HEK293 (cell line): ENCODE results near the gene VAT1L.

Experiments used
- KLF9 ChIP-seq: fragments of 450-650 bp; formaldehyde crosslinking; IDR thresholded peaks from 2 replicates; pipeline ENCODE4 v1.5.1; 2016; ENCODE audit warnings: missing biosample characterization, missing genetic modification characterization, low read depth
- PATZ1 ChIP-seq: fragments of 450-650 bp; formaldehyde crosslinking; IDR thresholded peaks from 2 replicates; pipeline ENCODE4 v1.5.1; 2016; ENCODE audit warnings: missing biosample characterization, missing genetic modification characterization
- PBX3 ChIP-seq: sonication (generic); formaldehyde crosslinking; IDR thresholded peaks from 2 replicates; pipeline ENCODE4 v1.8.1; 2022; ENCODE audit warnings: mild to moderate bottlenecking, moderate library complexity, missing genetic modification reagents
- ZBTB1 ChIP-seq: fragments of 450-650 bp; formaldehyde crosslinking; IDR thresholded peaks from 2 replicates; pipeline ENCODE4 v1.5.1; 2016; ENCODE audit warnings: missing biosample characterization, missing genetic modification characterization
- ZBTB7A ChIP-seq: fragments of 450-650 bp; formaldehyde crosslinking; IDR thresholded peaks from 2 replicates; pipeline ENCODE4 v1.5.1; 2016; ENCODE audit warnings: low read depth, missing biosample characterization, missing genetic modification characterization
- ZBTB8A ChIP-seq: fragments of 450-650 bp; formaldehyde crosslinking; IDR thresholded peaks from 2 replicates; pipeline ENCODE4 v1.5.1; 2016; ENCODE audit warnings: missing biosample characterization, missing genetic modification characterization
- ZNF140 ChIP-seq: fragments of 450-650 bp; formaldehyde crosslinking; IDR thresholded peaks from 2 replicates; pipeline ENCODE4 v1.5.1; 2016; ENCODE audit warnings: missing biosample characterization, missing genetic modification characterization
- ZNF26 ChIP-seq: fragments of 450-650 bp; formaldehyde crosslinking; IDR thresholded peaks from 2 replicates; pipeline ENCODE4 v1.5.1; 2016; ENCODE audit warnings: missing biosample characterization, missing genetic modification characterization
- ZNF514 ChIP-seq: fragments of 450-650 bp; formaldehyde crosslinking; IDR thresholded peaks from 2 replicates; pipeline ENCODE4 v1.5.1; 2016; ENCODE audit warnings: missing biosample characterization, missing genetic modification characterization
- ZNF548 ChIP-seq: fragments of 450-650 bp; formaldehyde crosslinking; IDR thresholded peaks from 2 replicates; pipeline ENCODE4 v1.5.1; 2016; ENCODE audit warnings: missing biosample characterization, missing genetic modification characterization
- ZNF658 ChIP-seq: fragments of 450-650 bp; formaldehyde crosslinking; IDR thresholded peaks from 2 replicates; pipeline ENCODE4; 2016; ENCODE audit warnings: missing biosample characterization, missing genetic modification characterization
- ZNF704 ChIP-seq: fragments of 450-650 bp; formaldehyde crosslinking; IDR thresholded peaks from 2 replicates; pipeline ENCODE4 v1.5.1; 2016; ENCODE audit warnings: missing biosample characterization, missing genetic modification characterization
- TF ChIP-seq, protein P1 (sequence below): fragments of 450-650 bp; formaldehyde crosslinking; IDR thresholded peaks from 2 replicates; pipeline ENCODE4 v1.5.1; 2016; ENCODE audit warnings: missing biosample characterization, missing genetic modification characterization
- TF ChIP-seq, protein P2 (sequence below): fragments of 450-650 bp; formaldehyde crosslinking; IDR thresholded peaks from 2 replicates; pipeline ENCODE4 v1.5.1; 2016; ENCODE audit warnings: missing biosample characterization, missing genetic modification characterization

- TF ChIP-seq KLF9 (tag by site-specific recombination) (no peak), ZNF140 (tag by site-specific recombination) (no peak), ZNF548 (tag by site-specific recombination) (no peak), ZNF658 (tag by site-specific recombination) (no peak), PBX3 (no peak), ZBTB7A (tag by site-specific recombination) (no peak), ZNF26 (tag by site-specific recombination) (no peak), ZBTB8A (no peak), PATZ1 (tag by site-specific recombination) (no peak), ZBTB1 (tag by site-specific recombination) (no peak), ZNF704 (tag by site-specific recombination) (no peak), ZNF514 (tag by site-specific recombination) (no peak)
- TF ChIP-seq, protein P1, sequence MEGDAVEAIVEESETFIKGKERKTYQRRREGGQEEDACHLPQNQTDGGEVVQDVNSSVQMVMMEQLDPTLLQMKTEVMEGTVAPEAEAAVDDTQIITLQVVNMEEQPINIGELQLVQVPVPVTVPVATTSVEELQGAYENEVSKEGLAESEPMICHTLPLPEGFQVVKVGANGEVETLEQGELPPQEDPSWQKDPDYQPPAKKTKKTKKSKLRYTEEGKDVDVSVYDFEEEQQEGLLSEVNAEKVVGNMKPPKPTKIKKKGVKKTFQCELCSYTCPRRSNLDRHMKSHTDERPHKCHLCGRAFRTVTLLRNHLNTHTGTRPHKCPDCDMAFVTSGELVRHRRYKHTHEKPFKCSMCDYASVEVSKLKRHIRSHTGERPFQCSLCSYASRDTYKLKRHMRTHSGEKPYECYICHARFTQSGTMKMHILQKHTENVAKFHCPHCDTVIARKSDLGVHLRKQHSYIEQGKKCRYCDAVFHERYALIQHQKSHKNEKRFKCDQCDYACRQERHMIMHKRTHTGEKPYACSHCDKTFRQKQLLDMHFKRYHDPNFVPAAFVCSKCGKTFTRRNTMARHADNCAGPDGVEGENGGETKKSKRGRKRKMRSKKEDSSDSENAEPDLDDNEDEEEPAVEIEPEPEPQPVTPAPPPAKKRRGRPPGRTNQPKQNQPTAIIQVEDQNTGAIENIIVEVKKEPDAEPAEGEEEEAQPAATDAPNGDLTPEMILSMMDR (tag by site-specific recombination), result no peak
- TF ChIP-seq, protein P2, sequence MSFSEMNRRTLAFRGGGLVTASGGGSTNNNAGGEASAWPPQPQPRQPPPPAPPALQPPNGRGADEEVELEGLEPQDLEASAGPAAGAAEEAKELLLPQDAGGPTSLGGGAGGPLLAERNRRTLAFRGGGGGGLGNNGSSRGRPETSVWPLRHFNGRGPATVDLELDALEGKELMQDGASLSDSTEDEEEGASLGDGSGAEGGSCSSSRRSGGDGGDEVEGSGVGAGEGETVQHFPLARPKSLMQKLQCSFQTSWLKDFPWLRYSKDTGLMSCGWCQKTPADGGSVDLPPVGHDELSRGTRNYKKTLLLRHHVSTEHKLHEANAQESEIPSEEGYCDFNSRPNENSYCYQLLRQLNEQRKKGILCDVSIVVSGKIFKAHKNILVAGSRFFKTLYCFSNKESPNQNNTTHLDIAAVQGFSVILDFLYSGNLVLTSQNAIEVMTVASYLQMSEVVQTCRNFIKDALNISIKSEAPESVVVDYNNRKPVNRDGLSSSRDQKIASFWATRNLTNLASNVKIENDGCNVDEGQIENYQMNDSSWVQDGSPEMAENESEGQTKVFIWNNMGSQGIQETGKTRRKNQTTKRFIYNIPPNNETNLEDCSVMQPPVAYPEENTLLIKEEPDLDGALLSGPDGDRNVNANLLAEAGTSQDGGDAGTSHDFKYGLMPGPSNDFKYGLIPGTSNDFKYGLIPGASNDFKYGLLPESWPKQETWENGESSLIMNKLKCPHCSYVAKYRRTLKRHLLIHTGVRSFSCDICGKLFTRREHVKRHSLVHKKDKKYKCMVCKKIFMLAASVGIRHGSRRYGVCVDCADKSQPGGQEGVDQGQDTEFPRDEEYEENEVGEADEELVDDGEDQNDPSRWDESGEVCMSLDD, result no peak
Observed at GRCh38 chr16:77937473-77938149, 149.2 kb downstream of the VAT1L start.
